Right lobe of liver (tissue), 6 donors: ENCODE measurements around the gene SETSIP. TPM values are rescaled to one million over a fixed set of nuclear protein-coding genes. Genes with fewer than 3 reads are reported as not detected.
"Not testable (repeated sequence)": the region's sequence is repeated elsewhere in the genome, so short reads cannot be mapped to it uniquely, and the experiment has no call there.

ENCODE experiments used
- ATAC-seq, 4 donors: fragments of 200-7000 bp; cut with Tn5 transposase; one replicate each; pipeline ENCODE4 v1.9.1; 2020; ENCODE audit warnings: mild to moderate bottlenecking in 4 of 4, moderate library complexity in 4 of 4
- DNase-seq, 3 donors: peaks; one replicate each; pipeline ENCODE4 v3.0.0-alpha.2; 2020
- H3K27ac ChIP-seq, 3 donors: fragments of 200-600 bp; one replicate each; pipeline ENCODE4 v1.8.0; 2022
- H3K27me3 ChIP-seq, 2 donors: fragments of 200-600 bp; one replicate each; pipeline ENCODE4 v1.8.0; 2022
- H3K36me3 ChIP-seq, 4 donors: fragments of 200-600 bp; sonication (generic) in 1 of 4; one replicate each; pipeline versions ENCODE4 v1.5.1 to v1.8.0; 2017 to 2022; ENCODE audit warnings: control low read depth in 1 of 4
- H3K4me1 ChIP-seq, 4 donors: fragments of 200-600 bp; sonication (generic) in 1 of 4; one replicate each; pipeline versions ENCODE4 v1.5.1 to v1.8.0; 2017 to 2022; ENCODE audit warnings: control low read depth in 1 of 4
- H3K4me3 ChIP-seq, 3 donors: fragments of 200-600 bp; one replicate each; pipeline ENCODE4 v1.8.0; 2022
- H3K9me3 ChIP-seq, 4 donors: fragments of 200-600 bp; sonication (generic) in 1 of 4; one replicate each; pipeline versions ENCODE4 v1.5.1 to v1.8.0; 2017 to 2022; ENCODE audit warnings: control low read depth in 1 of 4
- POLR2A ChIP-seq: fragments of 450-650 bp; IDR thresholded peaks from one replicate; pipeline ENCODE4 v1.6.1; 2017; ENCODE audit warnings: antibody characterized with exemption, mild to moderate bottlenecking
- WGBS: methylation state at CpG from one replicate; pipeline ENCODE4 v1.1.6; 2018; ENCODE audit warnings: low coverage, low lambda C conversion rate; ENCODE audit not compliant: insufficient coverage; ENCODE audit errors: missing lambda C conversion rate; 5-methylcytosine and 5-hydroxymethylcytosine counted together
- intact Hi-C, 2 donors: fragments of 100-400 bp; cut with DNase I; formaldehyde crosslinking; loops; one replicate each; pipeline versions ENCODE4 v1.11.2 to v1.14.1; 2022
- total RNA-seq, 6 experiments: library from RNA; depleted of rRNA in 2 of 6; stranded (reverse); fragments of >200 nt in 2 of 6; fragmentation: NEBNext Ultra II Directional in 3 of 6; extraction: Animal tissue kit (Norgen Biotek cat#: 25700) in 3 of 6; gene quantifications; one replicate each; pipeline versions ENCODE4 v1.1.0 to v1.2.4, GENCODE V29; 2016 to 2023
- TF ChIP-seq, protein P1 (sequence below), 4 donors: fragments of 200-600 bp in 3 of 4; fragments of 450-650 bp in 1 of 4; IDR thresholded peaks; one replicate each; pipeline versions ENCODE4 v1.5.1 to v1.8.0; 2016 to 2022; ENCODE audit warnings: antibody characterized with exemption in 4 of 4, mild to moderate bottlenecking in 2 of 4
- donor health status: DM: no; HTN: yes; CAD: no.
- donor health status: DM: no; HTN: no; CAD: no.
- donor health status: DM: no; HTN: no; CAD: no.
- donor health status: DM: no; HTN: yes; CAD: no.
- donor health status: DM: no; HTN: yes; CAD: no.

SETSIP gene
- total RNA-seq, 6 experiments from 2014 or later = not detected

GRCh38 chr1:92029241-92029922 lies 45.8 kb downstream of the SETSIP start:
- no peak overlapping the region for H3K27ac ChIP-seq
- H3K9me3 ChIP-seq = no peaks in the 10 kb centered on the region
- peaks cover 0 to 4% of the 10 kb centered on the region in 2 donors for H3K27me3 ChIP-seq
- no peaks in the 10 kb centered on the region for H3K36me3 ChIP-seq
- DNase-seq = no peak
- WGBS = 37% methylated on average over 14 of the region's 31 CpGs
- no peak for ATAC-seq
- no peak for TF ChIP-seq POLR2A
- TF ChIP-seq, protein P1, sequence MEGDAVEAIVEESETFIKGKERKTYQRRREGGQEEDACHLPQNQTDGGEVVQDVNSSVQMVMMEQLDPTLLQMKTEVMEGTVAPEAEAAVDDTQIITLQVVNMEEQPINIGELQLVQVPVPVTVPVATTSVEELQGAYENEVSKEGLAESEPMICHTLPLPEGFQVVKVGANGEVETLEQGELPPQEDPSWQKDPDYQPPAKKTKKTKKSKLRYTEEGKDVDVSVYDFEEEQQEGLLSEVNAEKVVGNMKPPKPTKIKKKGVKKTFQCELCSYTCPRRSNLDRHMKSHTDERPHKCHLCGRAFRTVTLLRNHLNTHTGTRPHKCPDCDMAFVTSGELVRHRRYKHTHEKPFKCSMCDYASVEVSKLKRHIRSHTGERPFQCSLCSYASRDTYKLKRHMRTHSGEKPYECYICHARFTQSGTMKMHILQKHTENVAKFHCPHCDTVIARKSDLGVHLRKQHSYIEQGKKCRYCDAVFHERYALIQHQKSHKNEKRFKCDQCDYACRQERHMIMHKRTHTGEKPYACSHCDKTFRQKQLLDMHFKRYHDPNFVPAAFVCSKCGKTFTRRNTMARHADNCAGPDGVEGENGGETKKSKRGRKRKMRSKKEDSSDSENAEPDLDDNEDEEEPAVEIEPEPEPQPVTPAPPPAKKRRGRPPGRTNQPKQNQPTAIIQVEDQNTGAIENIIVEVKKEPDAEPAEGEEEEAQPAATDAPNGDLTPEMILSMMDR (IDR thresholded peaks at IDR 0.05) = no peak
- intact Hi-C loops = no loop called here
- H3K4me3 ChIP-seq = peak overlapping the region in 1 of 3 donors; percentile 40
- no peaks in the 10 kb centered on the region for H3K4me1 ChIP-seq

- H3K27me3 ChIP-seq = peaks cover 0 to 4% of the 10 kb centered on the region in 2 donors
- TF ChIP-seq, protein P1 (IDR thresholded peaks at IDR 0.05) = no peak
- TF ChIP-seq POLR2A = no peak
- no peak for ATAC-seq
- H3K4me1 ChIP-seq = no peaks in the 10 kb centered on the region
- H3K36me3 ChIP-seq = no peaks in the 10 kb centered on the region
- intact Hi-C loops = no loop called here
- no peak for DNase-seq
- no peaks in the 10 kb centered on the region for H3K9me3 ChIP-seq
- H3K27ac ChIP-seq = no peak overlapping the region
- WGBS = 68% methylated on average over 9 of the region's 9 CpGs
- H3K4me3 ChIP-seq = no peak overlapping the region
Measured at GRCh38 chr1:92026806-92027205, 48.4 kb downstream of the SETSIP start.

DNA sequence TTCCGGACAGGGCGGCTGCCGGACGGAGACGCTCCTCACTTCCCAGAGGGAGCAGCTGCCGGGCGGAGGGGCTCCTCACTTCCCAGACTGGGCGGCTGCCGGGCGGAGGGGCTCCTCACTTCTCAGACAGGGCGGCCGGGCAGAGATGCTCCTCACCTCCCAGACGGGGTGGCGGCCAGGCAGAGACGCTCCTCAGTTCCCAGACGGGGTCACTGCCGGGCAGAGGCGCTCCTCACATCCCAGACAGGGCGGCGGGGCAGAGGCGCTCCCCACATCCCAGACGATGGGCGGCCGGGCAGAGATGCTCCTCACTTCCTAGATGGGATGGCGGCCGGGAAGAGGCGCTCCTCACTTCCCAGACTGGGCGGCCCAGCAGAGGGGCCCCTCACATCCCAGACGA lies 49.2 kb downstream of the SETSIP start:
- not testable (repeated sequence) for DNase-seq, ATAC-seq
- 77% methylated on average over 5 of the region's 29 CpGs for whole genome bisulfite sequencing

More for the DNA sequence above, 49.2 kb downstream of the SETSIP start:
- H3K27ac ChIP-seq, H3K9me3 ChIP-seq, H3K36me3 ChIP-seq, intact Hi-C loops, H3K27me3 ChIP-seq, H3K4me3 ChIP-seq, H3K4me1 ChIP-seq: not testable (repeated sequence)

Other genes starting within 250 kb of the SETSIP start
- gene TGFBR3, start 189.3 kb downstream of the SETSIP start, total RNA-seq = 10 to 100 TPM in 5 of 6 experiments, 1 to 10 TPM in 1; 9.0 to 32.3 (median 18.1) TPM
- gene BRDT, start 126.0 kb downstream of the SETSIP start, total RNA-seq = not detected
- gene EPHX4, start 45.4 kb downstream of the SETSIP start, total RNA-seq = not detected
- 1 to 10 TPM; 1.8 to 3.0 (median 2.1) TPM for gene BTBD8, start 4.9 kb upstream of the SETSIP start, total RNA-seq
- not detected for gene C1orf146, start 142.5 kb upstream of the SETSIP start, total RNA-seq
- 1 to 10 TPM; 1.6 to 3.6 (median 2.5) TPM for gene GLMN, start 223.6 kb upstream of the SETSIP start, total RNA-seq
- 10 to 100 TPM in 4 of 6 experiments, 1 to 10 TPM in 2; 7.1 to 12.7 (median 11.1) TPM for gene RPAP2, start 223.6 kb upstream of the SETSIP start, total RNA-seq